Activated CD4-positive, CD25-positive, alpha-beta regulatory T cell (primary cell): Measurements from ENCODE around the gene SCG2.

ENCODE experiments used
- DNase-seq, 4 experiments: peaks; one replicate each; lab custom pipeline; 2025; lab: John Stamatoyannopoulos, UW

SCG2 gene

DNA sequence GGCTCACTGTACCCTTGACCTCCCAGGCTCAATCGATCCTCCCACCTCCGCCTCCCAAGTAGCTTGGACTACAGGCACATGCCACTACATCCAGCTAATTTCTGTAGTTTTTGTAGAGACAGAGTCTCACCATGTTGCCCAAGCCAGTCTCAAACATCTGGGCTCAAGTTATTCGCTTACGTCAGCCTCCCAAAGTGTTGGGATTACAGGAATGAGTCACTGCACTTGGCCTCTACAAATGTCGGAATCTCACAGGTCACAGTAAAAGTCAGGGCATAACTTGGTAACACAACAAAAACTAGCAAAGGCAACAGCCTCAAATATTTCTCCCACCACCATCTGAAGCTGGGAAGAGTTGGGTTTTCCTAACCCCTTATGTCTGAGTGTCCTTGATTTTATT, 25.3 kb downstream of the SCG2 start:
- no peak for DNase-seq

DNA sequence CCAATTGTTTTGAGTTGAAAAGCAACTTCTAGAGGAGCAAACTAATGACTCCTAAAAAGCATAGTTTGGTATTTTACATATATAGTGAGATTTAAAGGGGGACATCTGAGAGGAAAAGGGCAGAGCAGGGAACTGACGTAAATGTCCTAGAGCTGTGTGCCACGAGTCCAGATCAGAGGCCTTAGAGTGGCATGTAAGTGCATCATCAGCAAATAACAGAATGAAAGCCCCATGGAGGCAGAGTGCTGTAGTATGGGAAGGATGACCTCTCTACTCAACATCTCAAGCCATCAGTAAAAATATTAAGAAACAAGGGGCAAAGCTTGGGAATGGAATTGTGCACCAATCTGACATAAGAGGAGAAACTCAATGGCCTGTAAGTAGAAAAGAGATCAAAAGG, 31.4 kb downstream of the SCG2 start:
- no peak for DNase-seq

DNA sequence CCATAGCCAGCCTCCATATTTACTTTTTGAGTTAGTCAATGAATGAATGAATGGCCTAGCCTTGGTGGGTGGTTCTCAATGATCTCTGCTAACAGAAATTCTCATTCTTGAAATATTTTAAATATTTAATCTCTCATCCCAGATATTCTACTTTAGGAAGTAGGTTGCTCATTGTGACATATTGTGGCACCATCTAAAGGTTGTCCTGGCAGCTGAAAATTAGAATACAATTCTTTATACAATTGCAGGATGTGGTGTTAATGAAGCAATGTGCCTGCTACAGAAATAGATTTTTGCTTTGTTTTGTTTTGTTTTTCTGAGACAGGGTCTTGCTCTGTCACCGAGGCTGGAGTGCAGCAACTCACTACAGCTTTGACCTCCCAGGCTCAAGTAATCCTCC, 35.8 kb downstream of the SCG2 start:
- DNase-seq: no peak

DNA sequence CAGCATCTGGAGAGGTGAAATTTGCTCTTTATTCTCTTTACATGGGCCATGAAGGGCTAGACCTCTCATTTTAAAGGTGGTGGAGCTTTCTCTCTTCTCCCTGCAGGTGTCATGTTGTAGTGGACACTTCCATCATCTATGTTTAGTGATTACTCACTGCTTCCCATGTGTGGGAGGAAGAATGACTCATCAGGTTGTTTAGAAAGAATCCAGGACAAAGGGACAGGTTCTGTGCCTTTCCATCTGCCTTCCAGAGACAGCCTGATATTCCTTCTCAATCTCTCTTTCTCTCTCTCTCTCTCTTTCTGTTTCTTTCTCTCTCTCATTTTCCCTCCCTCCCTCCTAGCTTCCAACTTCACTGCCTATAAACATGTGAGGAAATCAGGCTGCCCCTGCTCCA, 38.7 kb downstream of the SCG2 start:
- no peak for DNase-seq

DNA sequence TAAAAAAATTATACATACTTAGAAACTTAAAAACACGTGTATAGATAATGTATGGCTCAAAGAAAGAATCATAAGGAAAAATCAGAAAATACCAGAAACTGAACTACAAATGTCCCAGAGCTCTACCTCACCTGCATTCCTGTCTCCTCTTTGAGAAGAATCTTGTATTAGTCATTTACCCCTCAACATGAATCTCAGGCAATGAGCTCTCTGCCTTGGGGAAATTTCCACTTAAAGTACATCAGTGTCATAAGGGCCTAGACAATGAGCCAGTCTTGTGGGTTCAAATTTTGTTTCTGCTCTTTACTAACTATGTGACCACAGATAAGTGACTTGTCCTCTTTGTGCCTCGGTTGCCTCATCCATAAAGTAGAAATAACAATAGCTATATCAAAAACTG, 40.1 kb downstream of the SCG2 start:
- DNase-seq: no peak

DNA sequence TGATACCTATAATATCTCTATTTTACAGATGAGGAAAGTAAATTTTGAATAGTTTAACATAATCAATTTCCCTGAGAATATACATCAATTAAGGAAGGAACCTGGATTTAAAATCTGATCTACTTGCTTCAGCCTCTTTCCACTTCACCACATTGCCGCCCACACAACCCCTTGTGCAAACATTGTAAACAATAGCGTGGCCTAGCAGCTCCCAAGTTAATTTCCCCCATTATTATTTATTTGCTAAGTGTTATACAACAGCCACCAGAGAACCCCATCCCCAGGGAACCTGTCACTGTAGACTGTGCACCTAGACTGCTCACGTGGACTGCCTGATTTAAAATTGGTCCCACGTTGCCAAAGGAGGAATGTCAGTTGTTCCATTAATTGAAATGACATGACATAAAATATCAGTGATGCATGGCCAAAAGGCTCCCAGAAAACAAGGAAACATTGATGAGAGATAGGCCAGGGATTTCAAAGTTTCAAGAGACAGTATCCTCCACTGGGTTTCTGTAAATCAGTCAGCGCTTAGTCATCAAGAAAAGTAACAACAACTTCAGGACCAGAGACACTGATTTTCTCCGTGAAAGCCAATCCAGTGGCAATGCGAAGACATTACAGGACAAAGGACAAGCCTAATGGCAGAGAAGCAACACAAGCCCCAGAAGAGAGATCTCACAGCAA, 41.3 kb downstream of the SCG2 start:
- DNase-seq: no peak

DNA sequence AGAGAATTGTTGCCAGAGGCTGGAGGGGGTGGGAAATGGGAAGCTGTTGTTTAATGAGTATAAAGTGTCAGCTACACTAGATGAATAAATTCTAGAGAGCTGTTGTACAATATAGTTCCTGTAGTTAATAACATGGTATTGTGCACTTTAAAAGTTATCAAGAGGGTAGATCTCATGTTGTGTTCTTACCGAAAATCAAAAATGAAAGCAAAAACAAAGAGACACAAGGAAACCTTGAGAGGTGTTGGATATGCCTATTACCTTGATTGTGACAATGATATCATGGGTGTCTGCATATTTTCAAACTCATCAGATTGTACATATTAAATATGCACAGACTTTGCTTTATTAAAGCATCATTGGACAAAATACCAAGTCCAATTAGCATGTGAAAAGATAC, 43.2 kb downstream of the SCG2 start:
- DNase-seq: no peak

DNA sequence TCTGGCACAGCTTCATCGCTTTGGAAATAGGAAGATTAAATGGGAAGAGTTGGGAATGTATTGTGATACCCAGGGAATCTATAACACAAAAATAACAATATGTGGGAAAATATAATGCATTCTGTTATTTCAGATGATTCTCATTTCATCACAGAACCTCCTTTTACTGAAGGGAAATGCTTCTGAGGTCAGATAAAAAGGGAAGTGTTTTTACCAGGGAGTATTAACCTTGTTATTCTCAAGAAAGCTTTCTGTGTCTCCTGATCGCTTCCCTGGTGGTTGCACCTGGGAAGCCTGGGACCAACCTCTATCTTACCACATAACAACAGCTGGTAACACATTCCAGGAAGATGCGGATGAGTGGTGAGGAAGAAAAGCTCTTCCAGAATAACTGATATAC, 47.2 kb downstream of the SCG2 start:
- no peak for DNase-seq

DNA sequence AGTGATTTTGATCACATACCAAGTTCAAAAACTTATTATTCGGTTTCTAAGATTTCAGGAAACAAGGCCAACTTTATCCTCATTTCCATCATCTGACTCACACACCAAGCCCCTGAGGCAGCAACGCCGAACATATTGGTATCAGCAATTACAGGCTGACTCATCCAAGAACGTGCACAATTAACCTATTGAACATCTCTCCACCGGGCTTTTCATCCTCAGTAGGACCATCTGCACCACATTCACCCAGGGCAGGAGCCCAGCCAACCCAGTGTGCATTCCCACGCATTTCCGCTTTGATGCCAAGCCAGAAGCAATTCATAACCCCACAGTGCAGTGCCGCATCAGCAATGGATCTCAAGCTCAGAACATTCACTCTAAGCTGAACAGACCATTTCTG, 52.9 kb downstream of the SCG2 start:
- no peak for DNase-seq

DNA sequence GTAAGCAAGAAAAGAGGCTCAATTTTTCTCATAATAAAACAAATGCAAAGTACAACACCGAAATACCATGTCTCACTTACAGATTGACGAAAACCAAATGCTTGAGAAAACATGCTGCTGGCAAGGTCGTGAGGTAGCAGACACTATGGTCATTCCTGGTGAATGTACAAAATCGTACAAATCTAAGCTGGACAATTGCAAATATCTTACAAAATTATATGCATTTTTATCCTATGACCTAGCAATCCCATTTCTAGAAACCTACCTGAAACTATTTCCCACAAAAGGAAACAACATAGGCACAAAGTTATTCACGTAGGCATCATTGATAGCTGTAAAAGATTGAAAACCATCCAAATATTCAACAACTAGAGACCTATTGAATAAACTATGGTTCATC, 54.0 kb downstream of the SCG2 start:
- DNase-seq: no peak
